HG02610 (cell line): ENCODE data around the gene CEP85.
A peak's percentile ranks its signal among the peaks of the same experiment; 100 is the strongest.

Source experiments
- ATAC-seq: cut with Tn5 transposase; IDR thresholded peaks from one replicate; pipeline ENCODE4 v1.9.1; 2021; ENCODE audit warnings: mild to moderate bottlenecking, moderate library complexity; ENCODE audit not compliant: unreplicated experiment

The CEP85 gene, protein sequence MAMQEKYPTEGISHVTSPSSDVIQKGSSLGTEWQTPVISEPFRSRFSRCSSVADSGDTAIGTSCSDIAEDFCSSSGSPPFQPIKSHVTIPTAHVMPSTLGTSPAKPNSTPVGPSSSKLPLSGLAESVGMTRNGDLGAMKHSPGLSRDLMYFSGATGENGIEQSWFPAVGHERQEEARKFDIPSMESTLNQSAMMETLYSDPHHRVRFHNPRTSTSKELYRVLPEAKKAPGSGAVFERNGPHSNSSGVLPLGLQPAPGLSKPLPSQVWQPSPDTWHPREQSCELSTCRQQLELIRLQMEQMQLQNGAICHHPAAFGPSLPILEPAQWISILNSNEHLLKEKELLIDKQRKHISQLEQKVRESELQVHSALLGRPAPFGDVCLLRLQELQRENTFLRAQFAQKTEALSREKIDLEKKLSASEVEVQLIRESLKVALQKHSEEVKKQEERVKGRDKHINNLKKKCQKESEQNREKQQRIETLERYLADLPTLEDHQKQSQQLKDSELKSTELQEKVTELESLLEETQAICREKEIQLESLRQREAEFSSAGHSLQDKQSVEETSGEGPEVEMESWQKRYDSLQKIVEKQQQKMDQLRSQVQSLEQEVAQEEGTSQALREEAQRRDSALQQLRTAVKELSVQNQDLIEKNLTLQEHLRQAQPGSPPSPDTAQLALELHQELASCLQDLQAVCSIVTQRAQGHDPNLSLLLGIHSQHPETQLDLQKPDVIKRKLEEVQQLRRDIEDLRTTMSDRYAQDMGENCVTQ

DNA sequence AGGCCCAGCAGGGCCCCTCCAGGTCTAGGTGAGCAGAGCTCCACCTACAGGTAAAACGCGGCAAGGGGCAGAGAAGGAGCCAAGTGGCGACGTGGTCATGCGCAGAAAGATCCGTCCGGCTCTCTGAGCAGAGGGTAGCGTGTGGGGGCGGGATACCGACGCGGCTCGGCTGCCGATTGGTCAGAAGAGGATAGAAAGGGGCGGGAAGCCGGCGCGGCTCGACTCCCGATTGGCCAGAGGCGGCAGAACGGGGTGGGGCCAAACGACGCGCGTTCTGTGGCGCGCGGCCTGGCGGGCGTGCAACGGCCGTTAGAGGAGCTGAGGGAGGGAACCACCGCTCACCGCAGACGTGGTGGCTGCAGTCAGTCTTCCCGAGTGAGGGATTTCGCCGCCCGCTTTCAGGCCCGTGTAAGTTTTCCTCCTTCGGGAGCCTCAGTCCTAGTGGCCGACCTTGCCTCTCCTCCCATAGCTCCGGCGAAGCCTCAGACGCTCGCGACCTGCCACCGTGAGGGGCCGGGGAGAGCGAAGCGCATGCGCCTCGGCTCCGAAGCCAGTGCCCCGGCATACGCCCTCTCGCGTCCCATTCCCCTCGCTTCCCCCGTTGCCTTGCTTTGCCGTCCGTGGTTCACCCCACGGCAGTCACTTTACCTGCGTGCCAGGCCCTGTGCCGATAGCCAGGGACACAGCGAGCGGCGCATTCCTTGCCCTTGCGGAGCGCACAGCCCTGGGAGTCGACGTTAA lies at the start of gene CEP85:
CEP85 (plus strand) TSS at position 298 of the 741 bp plus-strand sequence. CDS start 5,584 bp downstream, outside the sequence.
- ATAC-seq, result peak; percentile 91

DNA sequence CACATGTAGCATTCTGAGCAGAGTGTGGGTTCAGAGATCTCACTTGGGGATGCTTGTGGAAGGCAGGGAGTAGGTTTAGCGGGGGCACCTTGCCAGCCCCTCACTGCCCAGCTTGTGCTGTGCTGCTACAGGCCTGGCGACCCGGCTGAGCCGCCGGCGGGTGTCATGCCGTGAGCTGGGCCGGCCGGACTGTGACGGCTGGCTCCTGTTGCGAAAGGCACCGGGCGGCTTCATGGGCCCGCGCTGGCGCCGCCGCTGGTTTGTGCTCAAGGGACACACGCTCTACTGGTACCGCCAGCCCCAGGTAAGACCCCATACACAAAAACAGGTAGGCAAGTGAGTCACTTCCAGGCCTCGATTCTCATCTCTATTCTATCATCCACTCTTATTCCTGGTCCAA lies 49.1 kb upstream of the CEP85 start:
- ATAC-seq, result no peak

DNA sequence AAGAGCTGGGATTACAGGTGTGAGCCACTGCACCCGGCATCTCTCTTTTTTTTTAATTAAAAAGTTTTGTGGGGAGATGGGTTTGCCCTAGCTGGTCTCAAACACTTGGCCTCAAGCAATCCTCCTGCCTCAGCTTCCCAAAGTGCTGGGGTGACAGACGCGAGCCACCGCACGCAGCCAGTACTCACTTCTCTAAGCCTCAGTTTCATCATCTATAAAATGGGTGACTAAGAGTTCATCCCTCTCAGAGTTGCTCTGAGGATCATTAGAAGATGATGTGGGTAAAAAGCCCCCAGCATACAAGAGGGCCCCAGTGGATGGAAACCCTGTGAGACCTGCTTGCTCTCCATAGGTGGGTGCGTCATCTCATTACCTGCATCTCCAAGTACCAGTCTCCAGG lies 46.1 kb upstream of the CEP85 start:
- ATAC-seq, result no peak

DNA sequence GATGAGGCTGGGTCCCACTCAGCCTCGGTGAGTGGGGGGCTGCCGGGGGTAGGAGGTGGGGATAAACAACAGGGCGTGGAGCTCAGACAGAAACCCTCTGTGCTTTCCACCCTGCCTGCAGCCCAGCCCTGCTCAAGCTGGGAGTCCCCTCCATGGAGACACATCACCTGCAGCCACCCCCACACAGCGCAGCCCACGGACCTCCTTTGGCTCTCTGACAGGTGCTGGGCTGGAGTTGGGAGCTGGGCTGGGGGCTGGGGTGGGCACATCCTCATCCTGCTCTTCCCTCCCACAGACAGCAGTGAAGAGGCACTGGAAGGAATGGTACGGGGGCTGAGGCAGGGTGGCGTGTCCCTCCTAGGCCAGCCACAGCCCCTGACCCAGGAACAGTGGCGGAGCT lies 45.5 kb upstream of the CEP85 start:
- no peak for ATAC-seq

DNA sequence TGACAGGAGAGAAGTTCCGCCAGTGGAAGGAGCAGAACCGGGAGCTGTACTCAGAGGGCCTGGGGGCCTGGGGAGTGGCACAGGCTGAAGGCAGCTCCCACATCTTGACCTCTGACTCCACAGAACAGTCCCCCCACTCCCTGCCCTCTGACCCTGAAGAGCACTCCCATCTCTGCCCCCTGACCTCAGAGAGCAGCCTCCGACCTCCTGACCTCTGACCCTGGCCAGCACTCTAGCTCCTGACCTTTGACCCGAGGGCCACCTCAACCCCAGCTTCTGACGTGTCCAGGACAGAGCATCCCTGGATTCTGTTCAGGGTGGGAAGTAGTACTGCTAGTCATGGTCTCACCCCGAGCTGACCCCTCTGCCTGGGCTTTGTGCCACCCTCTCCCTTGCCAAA lies 44.7 kb upstream of the CEP85 start:
- ATAC-seq, result no peak

DNA sequence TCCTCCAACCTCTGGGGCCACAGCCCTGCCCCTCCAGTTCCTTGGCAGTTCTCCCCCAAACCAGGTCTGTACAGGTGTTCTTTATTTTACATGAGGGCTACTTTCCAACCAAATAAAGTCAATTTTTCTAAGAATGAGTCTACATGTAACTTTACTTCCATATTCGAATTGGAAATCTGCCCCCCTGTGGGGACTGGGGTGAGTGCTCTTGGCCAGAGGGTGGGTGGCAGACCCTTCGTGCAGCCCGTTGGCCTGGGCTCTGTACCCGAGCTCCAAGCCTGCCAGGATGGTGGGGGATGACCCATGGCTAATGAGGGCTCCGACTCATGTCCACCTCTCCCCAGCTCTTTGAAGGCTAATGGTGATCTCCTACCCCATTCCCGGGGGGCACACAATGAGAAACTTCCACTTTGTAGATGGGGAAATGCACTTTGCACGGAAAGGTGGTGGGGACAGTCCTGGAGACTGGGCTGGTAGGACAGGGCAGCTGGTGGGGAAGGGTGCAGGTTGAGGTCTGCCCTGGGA lies 44.2 kb upstream of the CEP85 start:
- ATAC-seq, result no peak

DNA sequence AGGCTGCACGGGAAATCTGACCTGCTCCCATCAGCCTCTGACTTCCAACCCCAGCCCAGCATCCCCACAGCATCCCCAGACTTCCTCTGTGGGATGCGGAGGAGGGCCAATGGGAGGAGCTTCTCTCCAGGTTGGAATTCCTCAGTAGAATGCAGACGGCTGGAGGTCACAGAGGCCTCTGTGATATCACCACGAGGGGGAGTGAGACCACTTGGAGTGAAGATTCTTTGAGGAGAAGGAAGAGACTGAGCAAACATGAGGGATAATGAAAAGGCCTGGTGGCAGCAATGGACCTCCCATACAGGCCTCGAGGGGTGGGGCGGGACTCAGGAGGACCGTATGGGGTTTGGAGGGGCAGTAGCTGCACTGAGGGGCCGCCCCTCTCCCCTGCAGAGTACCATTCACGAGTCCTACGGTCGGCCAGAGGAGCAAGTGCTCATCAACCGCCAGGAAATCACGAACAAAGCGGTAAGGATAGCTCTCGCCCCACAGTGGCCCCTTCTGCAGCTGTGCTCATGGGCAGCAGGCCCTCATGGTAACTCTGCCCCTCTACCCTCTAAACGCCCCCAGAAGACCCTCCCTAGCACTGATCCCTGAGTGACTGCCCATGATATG lies 43.5 kb upstream of the CEP85 start, which contains the start of gene CATSPER4:
CATSPER4 (plus strand) TSS at position 230 of the 615 bp plus-strand sequence; CDS start at position 256, 26 bp downstream.
- ATAC-seq, result no peak

DNA sequence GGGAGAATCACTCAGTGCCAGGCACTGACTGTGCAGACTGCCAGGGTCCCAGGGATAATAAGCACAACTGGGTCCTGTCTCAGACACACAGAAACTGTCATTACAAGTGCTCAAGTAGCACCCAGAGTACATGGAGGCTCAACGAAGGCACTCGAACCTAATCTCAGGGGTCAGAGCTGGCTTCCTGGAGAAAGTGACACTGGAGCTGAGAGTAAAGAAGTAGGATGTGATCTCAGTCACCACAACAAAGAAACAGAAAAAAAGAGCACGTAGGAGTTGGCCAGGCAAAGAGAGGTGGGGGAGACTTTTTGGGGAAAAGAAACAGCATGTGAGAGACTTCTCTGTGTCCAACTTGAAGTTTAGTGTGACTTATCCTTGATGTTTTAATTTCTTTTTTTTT lies 42.3 kb upstream of the CEP85 start:
- no peak for ATAC-seq

DNA sequence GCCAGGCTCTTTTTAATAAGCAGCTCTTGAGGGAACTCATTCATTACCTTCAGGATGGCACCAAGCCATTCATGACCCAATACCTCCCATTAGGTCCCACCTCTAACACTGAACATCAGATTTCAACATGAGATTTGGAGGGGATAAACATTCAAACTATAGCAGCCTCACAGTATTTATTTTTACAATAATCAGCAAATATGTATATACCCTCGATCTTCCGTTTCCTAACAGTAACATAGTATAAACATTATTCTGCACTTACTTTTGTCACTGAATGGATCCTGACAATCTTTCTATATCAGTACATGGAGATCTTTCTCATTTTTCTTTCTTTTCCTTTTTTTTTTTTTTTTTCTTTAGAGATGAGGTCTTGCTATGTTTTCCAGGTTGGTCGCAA lies 38.2 kb upstream of the CEP85 start:
- no peak for ATAC-seq

DNA sequence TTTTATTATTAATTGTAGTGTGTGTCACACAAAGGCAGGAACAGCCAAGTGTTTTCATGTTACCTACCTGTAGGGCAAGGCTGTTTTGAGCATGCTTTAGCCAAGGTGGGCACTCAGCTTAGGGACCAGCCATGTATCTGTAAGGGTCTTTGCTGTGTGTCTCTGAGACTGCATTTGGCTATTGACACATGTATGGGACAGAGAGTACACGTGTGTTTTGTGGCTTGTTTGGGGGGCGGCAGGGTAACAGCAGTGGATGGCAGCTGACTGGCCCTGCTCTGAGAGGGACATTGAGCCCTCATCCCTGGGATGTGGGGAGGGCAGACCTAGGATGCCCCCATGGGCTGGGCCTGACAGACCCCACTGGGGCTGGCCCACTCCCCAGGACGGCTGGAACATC lies 36.7 kb upstream of the CEP85 start:
- ATAC-seq, result no peak

DNA sequence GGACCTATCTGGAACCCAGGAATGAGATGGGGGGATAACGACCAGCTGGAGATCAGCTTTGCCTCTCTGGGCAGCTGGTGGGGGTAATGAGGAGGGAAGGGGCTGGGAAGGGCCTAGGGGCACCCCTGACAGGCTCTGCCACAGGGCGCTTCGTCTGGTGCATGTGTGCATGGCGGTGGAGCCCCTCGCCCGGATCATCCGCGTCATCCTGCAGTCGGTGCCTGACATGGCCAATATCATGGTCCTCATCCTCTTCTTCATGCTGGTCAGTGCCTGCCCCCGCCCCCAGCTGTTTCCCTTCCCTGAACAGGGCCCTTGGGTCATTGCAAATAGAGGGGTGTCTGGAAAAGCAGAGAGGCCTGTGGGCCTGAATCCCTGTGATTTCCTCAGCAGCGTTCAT lies 36.2 kb upstream of the CEP85 start:
- ATAC-seq, result no peak

DNA sequence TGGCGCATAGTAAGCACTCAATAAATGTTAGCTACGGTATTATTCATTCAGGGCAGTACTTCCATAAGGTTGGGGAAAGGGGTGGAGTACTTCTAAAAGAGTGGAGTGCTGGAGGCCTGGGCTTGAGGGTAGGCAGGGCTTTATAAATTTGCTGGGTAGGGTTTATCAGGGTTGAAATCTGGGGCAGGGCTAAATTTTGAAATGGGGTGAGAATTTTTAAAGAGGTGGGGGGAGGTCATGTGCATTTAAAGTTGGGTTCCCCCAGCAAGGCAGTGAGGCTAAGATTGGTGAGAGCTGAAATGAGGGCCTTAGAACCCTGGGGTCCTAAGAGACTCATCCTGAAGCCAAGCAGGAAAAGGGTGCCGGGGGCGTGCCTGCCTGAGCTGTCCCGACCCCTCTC lies 33.6 kb upstream of the CEP85 start:
- no peak for ATAC-seq

DNA sequence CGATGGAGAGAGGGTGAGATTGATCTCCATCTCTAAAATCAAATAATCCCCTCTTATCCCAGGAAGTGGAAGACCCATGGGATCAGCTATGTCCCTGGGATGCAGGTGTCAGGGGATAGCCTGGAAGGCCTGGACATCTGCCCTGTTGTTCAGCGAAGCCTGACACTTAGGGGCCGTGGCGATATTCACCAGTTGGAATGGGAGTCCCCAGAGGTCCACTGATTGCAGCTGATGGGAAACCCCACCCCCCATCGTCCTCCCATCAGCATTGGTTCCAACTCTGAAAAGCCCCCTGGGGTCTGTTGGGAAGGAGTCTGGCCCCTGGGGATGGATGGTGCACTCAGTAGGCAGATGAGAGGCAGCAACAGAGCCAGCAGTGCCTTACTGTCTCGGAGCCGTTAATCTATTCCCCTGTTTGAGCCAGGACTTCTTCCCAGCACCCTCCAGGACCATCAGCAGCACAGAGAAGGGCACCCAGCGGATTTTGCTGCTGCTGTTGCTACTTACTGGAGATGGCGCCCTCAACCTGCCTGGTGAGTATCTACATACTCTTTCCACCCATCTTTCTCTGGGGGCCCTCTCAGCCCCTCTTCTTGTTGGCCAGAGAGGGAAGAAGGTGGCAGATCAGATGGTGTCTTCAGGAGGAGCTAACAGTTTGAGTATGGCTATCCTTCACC lies 30.2 kb upstream of the CEP85 start:
- ATAC-seq, result no peak

DNA sequence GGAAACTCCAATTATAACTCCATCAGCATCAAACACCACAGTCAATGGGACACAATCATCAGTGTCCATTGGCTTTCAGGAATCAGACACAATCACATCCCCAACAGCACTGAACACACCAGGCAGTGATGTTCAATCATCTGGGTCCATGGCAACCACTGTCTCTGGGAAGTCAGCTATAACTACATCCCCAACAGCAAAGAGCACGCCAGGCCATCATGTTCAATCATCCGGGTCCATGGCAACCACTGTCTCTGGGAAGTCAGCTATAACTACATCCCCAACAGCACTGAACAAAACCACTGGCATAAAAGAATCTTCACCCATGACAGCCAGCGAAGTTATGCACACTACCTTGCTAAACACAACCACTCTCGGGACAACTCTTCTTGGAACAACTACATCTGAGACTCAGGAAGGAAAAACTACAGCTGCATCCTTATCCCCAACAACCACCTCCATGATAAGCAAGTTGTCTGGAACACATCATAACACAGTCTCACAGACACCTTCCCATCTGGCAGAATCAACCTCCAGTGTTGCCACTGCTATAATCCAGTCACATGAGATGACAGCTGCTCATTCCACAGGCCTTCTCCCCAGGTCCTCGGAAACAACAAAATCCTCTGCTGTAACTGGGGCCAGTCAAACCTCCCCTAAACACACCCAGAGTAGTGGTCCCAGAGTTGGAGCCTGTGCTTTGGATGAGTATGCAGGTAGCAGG lies 23.7 kb upstream of the CEP85 start:
- no peak for ATAC-seq

DNA sequence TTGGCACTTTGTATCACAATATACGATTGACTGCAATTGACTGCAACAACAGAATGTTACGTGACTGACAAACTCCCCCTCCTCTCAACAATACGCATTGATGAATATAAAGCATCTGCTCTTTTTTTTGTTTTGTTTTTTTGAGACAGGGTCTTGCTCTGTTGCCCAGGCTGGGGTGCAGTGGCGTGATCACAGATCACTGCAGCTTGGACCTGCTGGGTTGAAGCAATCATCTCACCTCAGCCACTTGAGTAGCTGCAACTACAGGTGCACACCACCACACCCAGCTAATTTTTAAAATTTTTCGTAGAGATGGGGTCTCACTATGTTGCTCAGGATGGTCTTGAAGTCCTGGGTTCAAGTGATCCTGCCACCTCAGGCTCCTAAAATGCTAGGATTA lies 21.3 kb upstream of the CEP85 start:
- ATAC-seq, result no peak

DNA sequence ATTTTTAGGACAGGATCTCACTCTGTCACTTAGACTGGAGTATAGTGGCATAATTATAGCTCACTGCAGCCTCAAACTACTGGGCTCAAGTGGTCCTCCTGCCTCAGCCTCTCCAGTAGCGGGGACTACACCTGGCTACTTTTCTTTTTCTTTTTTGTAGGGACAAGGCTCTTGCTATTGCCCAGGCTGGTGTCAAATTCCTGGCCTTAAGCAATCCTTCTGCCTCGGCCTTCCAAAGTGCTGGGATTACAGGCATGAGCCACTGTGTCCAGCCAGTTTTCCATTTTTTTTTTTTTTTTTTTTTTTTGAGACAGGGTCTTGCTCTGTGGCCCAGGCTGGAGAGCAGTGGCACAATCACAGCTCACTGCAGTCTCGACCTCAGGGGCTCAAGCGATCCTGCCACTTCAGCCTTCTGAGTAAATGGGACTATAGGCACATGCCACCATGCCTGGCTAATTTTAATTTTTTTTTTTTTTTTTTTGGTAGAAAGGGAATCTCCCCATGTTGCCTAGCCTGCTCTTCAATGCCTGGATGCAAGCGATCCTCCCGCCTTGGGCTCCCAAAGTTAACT lies 20.6 kb upstream of the CEP85 start:
- ATAC-seq, result no peak

DNA sequence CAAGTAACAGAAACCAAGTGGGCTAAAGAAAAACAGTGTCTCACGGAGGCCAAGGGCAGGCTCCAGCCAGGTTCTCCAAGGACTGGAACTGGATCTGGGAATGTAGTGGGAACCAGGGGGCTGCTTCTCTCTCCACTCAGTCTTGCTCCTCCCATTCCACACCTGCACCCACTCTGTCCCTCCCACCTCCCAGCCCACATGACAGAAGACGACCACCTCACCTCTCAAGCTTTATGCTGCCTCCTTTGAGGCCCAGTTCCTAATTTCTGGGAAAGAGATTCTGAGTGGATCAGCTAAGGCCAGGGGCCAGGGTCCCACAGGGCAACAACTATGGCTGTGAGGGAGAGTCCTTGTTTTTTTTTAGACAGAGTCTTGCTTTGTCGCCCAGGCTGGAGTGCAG lies 18.8 kb upstream of the CEP85 start:
- ATAC-seq, result no peak

DNA sequence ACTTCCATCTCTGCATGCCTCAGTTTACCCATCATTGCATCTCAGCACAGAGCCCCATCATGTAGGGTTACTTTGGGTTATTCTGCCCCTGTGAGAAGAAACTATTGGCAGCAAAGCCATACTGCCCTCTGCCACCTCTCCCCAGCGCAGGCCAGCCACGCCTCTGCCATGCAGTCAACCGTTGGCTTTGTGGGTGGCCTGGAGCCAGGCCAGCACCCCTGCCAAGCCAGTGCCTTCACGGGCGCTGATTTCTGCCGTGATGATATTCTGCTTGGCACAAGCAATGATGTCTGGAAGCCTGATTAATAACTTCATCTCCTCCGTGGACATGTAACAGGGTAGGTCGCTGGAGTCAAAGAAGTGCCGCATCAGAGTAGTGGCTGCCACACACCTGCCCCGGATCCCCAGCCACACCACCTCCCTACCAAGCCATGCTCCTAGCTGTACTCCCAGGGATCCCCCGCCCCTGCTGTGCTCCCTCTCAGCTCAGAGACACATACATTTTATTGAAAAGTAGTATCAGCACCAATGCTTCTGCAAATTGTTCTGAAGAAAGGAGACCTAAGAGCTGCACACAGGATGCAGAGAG lies 15.0 kb upstream of the CEP85 start:
- no peak for ATAC-seq
